GM18498 (cell line): ENCODE measurements around the gene SLC18A3.

Experiments
- ATAC-seq: cut with Tn5 transposase; IDR thresholded peaks from one replicate; pipeline ENCODE4 v1.9.1; 2021; ENCODE audit warnings: mild to moderate bottlenecking, moderate library complexity; ENCODE audit not compliant: unreplicated experiment

SLC18A3 gene

GRCh38 chr10:49625411-49625810, 15.3 kb downstream of the SLC18A3 start:
- ATAC-seq = no peak

GRCh38 chr10:49627038-49627437, 16.9 kb downstream of the SLC18A3 start:
- ATAC-seq = no peak

- ATAC-seq = no peak
Measured at GRCh38 chr10:49627644-49628247, 17.6 kb downstream of the SLC18A3 start.

GRCh38 chr10:49628599-49628998, 18.5 kb downstream of the SLC18A3 start:
- ATAC-seq = no peak

GRCh38 chr10:49629431-49629881, 19.3 kb downstream of the SLC18A3 start:
- no peak for ATAC-seq

GRCh38 chr10:49631975-49632374, 21.9 kb downstream of the SLC18A3 start:
- ATAC-seq = no peak

GRCh38 chr10:49632406-49633317, 22.6 kb downstream of the SLC18A3 start:
- ATAC-seq = no peak

GRCh38 chr10:49633327-49634068, 23.4 kb downstream of the SLC18A3 start:
- no peak for ATAC-seq

GRCh38 chr10:49634069-49634660, 24.1 kb downstream of the SLC18A3 start:
- no peak for ATAC-seq

- ATAC-seq = no peak
Measured at GRCh38 chr10:49642311-49642710, 32.2 kb downstream of the SLC18A3 start.

- no peak for ATAC-seq
Measured at GRCh38 chr10:49643241-49644034, 33.3 kb downstream of the SLC18A3 start.

- no peak for ATAC-seq
Measured at GRCh38 chr10:49644035-49644646, 34.0 kb downstream of the SLC18A3 start.

- no peak for ATAC-seq
Measured at GRCh38 chr10:49645417-49645816, 35.3 kb downstream of the SLC18A3 start.

GRCh38 chr10:49645871-49646870, 36.1 kb downstream of the SLC18A3 start:
- ATAC-seq = no peak

GRCh38 chr10:49647554-49647953, 37.4 kb downstream of the SLC18A3 start:
- ATAC-seq = no peak

- no peak for ATAC-seq
Measured at GRCh38 chr10:49647985-49648795, 38.1 kb downstream of the SLC18A3 start.

GRCh38 chr10:49649294-49649693, 39.2 kb downstream of the SLC18A3 start:
- ATAC-seq = no peak
